GM18870 (cell line): ENCODE results near the gene SYNPO2.

ENCODE experiments used
- ATAC-seq: cut with Tn5 transposase; IDR thresholded peaks from one replicate; pipeline ENCODE4 v1.9.1; 2021; ENCODE audit warnings: moderate library complexity; ENCODE audit not compliant: unreplicated experiment

The SYNPO2 gene

DNA sequence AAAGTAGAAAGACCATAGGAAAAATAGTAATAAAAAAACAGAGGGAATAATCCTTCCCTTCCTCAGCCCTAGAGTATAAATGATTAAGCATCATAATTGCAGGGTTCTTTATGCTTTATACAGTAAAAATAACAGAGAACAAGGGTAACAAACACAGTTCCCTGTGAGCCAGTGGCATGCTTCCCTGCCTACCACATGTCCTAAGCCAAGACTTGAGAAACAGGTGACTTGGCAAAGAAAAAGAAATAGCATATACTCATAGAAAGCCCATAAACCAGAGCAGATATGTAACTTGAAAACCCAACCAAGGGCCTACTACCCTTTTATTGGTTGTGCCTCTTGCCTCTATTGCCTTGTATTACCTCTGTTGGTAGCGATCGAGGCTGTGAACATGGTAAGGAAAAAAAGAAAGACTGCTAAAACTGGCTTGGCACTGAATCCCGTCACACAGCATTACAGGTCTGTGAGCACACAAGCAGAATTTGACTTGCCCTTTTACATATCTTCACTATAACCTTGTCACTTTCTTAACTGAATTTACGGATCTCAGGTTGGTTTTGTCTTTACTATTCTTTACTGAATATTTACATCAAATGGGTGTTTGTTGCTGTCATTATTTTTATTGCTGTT lies 216.1 kb downstream of the SYNPO2 start:
- no peak for ATAC-seq

DNA sequence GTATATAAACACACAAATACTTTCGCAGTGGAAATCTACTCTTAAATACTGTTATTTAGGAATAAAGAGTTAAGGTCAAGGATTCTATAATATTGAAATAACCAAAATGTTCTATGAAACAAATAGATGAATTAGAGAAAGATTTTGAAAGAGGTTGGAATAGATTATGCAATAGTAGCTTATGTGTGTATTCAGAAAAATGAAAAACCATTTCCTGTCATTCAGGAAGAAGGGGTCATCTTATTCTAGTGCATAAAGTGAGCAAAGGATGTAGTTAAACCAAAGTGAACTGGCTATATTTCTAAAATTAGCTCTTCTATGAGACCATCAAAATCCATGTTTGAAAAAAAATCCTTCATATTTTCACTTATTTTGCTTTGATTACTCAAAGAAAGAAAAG lies 217.0 kb downstream of the SYNPO2 start:
- ATAC-seq = no peak

DNA sequence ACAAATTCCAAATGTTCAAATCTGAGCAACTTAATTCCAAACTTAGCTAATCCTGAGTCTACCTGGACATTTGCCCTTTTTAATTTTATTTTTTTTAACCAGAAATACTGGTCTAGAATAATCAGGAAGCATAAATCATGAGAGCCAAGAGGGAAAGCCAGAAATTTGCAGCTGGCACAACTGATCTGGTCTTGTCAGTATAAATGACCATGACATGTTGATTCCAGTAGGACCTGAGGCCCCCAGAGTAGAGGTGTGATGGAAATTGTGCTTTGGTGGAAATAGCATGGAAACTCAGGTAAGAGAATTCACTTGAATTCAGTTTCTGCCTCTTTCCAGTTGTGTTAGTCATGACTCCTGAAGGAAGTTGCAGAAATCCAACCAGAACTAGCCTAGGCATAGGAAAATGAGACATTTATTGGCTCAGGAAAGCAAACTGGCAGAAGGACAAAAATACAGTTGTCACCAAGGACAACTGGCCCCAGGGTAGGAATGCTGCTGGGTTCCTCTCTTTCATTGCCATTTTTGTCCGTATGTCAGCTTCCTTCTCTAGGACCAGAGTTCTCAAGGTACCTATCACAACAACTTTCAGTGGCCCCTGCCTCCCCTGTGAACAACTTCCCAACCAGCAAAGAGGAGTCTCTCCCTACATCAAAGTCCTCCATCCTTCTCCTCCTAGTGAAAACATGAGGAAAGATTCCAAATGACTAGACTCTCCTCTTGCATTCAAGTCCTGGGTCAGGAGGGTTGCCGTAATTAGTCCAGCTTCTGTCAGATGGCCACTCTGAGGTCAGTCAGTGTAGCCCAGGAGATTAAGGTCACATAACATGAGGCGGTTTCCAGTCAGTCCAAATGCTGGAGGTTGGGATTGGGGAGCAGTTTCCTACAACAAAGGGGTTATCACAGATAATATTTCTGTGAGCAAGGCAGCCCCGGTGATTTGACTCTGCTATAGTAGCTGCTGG lies 217.7 kb downstream of the SYNPO2 start:
- no peak for ATAC-seq

DNA sequence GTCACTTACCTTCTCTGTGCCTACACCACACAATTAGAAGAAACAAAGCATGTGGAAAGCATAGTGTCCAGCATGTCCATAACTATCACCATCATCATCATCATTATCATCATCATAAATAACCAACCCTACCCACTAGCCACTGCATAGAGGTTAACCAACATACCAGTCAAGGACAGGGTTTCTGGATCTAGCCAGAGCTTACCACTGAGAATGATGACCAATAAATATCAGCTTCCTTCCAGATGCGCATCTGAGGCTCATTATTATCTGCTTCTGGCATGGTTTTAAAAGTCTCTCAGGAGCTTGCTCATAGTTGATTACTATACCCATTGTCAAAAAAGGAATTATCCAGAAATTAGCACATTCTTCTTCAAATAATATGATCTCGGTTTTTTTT lies 221.5 kb downstream of the SYNPO2 start:
- no peak for ATAC-seq
